Smooth muscle cell (in vitro differentiated cells): ENCODE results near the gene ARHGAP22. TPM values are rescaled to one million over a fixed set of nuclear protein-coding genes. Genes with fewer than 3 reads are reported as not detected.

Source experiments
- DNase-seq: peaks from one replicate; lab custom pipeline; 2025; ENCODE audit not compliant: unreplicated experiment; lab: John Stamatoyannopoulos, UW
- H2AFZ ChIP-seq: fragments of 200-600 bp; sonication (generic); 2 replicates; pipeline ENCODE4 v1.6.0; 2016; ENCODE audit warnings: antibody characterized with exemption, low read depth, mild to moderate bottlenecking
- H3F3A ChIP-seq: fragments of 200-600 bp; sonication (generic); 2 replicates; pipeline ENCODE4 v1.6.0; 2017; ENCODE audit warnings: antibody characterized with exemption, low read depth
- H3K27ac ChIP-seq: fragments of 200-600 bp; sonication (generic); 2 replicates; pipeline ENCODE4 v1.5.1; 2016; ENCODE audit warnings: low read depth, mild to moderate bottlenecking
- H3K27me3 ChIP-seq: fragments of 200-600 bp; sonication (generic); 2 replicates; pipeline ENCODE4 v1.6.1; 2016; ENCODE audit warnings: low read depth, mild to moderate bottlenecking
- H3K36me3 ChIP-seq: fragments of 200-600 bp; sonication (generic); 2 replicates; pipeline ENCODE4 v1.5.1; 2016; ENCODE audit warnings: low read depth
- H3K4me1 ChIP-seq: fragments of 200-600 bp; sonication (generic); 2 replicates; pipeline ENCODE4 v1.5.1; 2016; ENCODE audit warnings: low read depth
- H3K4me2 ChIP-seq: fragments of 200-600 bp; sonication (generic); 2 replicates; pipeline ENCODE4 v1.6.0; 2016; ENCODE audit warnings: mild to moderate bottlenecking
- H3K4me3 ChIP-seq: fragments of 200-600 bp; sonication (generic); 2 replicates; pipeline ENCODE4 v1.5.1; 2016; ENCODE audit warnings: mild to moderate bottlenecking
- H3K79me2 ChIP-seq: fragments of 200-600 bp; sonication (generic); 2 replicates; pipeline ENCODE4 v1.6.0; 2016; ENCODE audit warnings: low read depth, mild to moderate bottlenecking
- H3K9ac ChIP-seq: fragments of 200-600 bp; sonication (generic); 2 replicates; pipeline ENCODE4 v1.6.0; 2016; ENCODE audit warnings: low read depth
- H3K9me3 ChIP-seq: fragments of 200-600 bp; sonication (generic); replicated peaks from 2 replicates; pipeline ENCODE4 v1.5.1; 2016; ENCODE audit warnings: low read depth
- H4K20me1 ChIP-seq: fragments of 200-600 bp; sonication (generic); 2 replicates; pipeline ENCODE4 v1.6.0; 2016; ENCODE audit warnings: low read depth
- CTCF ChIP-seq: fragments of 200-600 bp; sonication (generic); IDR thresholded peaks from 2 replicates; pipeline ENCODE4 v1.5.1; 2017; ENCODE audit warnings: borderline replicate concordance, mild to moderate bottlenecking, antibody characterized with exemption; ENCODE audit not compliant: insufficient read depth, poor library complexity, severe bottlenecking
- WGBS: methylation state at CpG from one replicate; pipeline ENCODE4 v1.1.7; 2016; ENCODE audit warnings: low lambda C conversion rate; 5-methylcytosine and 5-hydroxymethylcytosine counted together
- polyA plus RNA-seq: library from polyadenylated mRNA; unstranded; fragments of >200 nt; fragmentation: Nextera tagmentation; extraction: Ambion mirVana; gene quantifications from 2 replicates; pipeline ENCODE4 v1.2.1, GENCODE V29; 2016
- total RNA-seq: library from RNA; depleted of rRNA; stranded (reverse); fragments of >200 nt; gene quantifications from 2 replicates; pipeline ENCODE4 v1.2.3, GENCODE V29; 2014

The ARHGAP22 gene
- total and polyA plus RNA-seq, 2 experiments from 2014 or later = 1.8 to 8.8 TPM

GRCh38 chr10:48536916-48537890, 67.7 kb downstream of the ARHGAP22 start:
- no peak for TF ChIP-seq CTCF
- no peak for DNase-seq
- no peak overlapping the region for H2AFZ ChIP-seq
- no peak overlapping the region for H3K4me3 ChIP-seq
- H4K20me1 ChIP-seq = no peaks in the 10 kb centered on the region
- H3K4me2 ChIP-seq = no peak overlapping the region
- H3K27ac ChIP-seq = no peak overlapping the region
- no peak overlapping the region for H3K9ac ChIP-seq
- H3K27me3 ChIP-seq = no peaks in the 10 kb centered on the region
- no peaks in the 10 kb centered on the region for H3F3A ChIP-seq
- no peaks in the 10 kb centered on the region for H3K79me2 ChIP-seq
- 79% methylated on average over 13 of the region's 13 CpGs for WGBS
- no peaks in the 10 kb centered on the region for H3K9me3 ChIP-seq
- no peaks in the 10 kb centered on the region for H3K36me3 ChIP-seq
- no peaks in the 10 kb centered on the region for H3K4me1 ChIP-seq

GRCh38 chr10:48536156-48536500, 68.7 kb downstream of the ARHGAP22 start:
- H4K20me1 ChIP-seq = no peaks in the 10 kb centered on the region
- H3K4me2 ChIP-seq = no peak overlapping the region
- no peaks in the 10 kb centered on the region for H3K36me3 ChIP-seq
- no peaks in the 10 kb centered on the region for H3F3A ChIP-seq
- H3K4me1 ChIP-seq = no peaks in the 10 kb centered on the region
- H3K27me3 ChIP-seq = no peaks in the 10 kb centered on the region
- TF ChIP-seq CTCF = no peak
- WGBS = 93% methylated on average over 3 of the region's 3 CpGs
- DNase-seq = no peak
- no peak overlapping the region for H2AFZ ChIP-seq
- no peaks in the 10 kb centered on the region for H3K9me3 ChIP-seq
- H3K79me2 ChIP-seq = no peaks in the 10 kb centered on the region
- H3K27ac ChIP-seq = no peak overlapping the region
- H3K9ac ChIP-seq = no peak overlapping the region
- H3K4me3 ChIP-seq = no peak overlapping the region

- Histone ChIP-seq H3K36me3 (no peaks in the 10 kb centered on the region), H3K9ac (no peak overlapping the region), H3F3A (no peaks in the 10 kb centered on the region), H3K27ac (no peak overlapping the region), H3K27me3 (no peaks in the 10 kb centered on the region), H3K79me2 (no peaks in the 10 kb centered on the region), H3K4me1 (no peaks in the 10 kb centered on the region), H3K4me3 (no peak overlapping the region), H4K20me1 (no peaks in the 10 kb centered on the region), H2AFZ (no peak overlapping the region), H3K9me3 (no peaks in the 10 kb centered on the region), H3K4me2 (no peak overlapping the region)
- TF ChIP-seq CTCF = no peak
- WGBS = 89% methylated on average over 12 of the region's 12 CpGs
- DNase-seq = no peak
These were observed 69.3 kb downstream of the ARHGAP22 start for GRCh38 chr10:48535416-48536155.
